WTC11 (cell line): ENCODE data around the gene ISOC2. TPM values are rescaled to one million over a fixed set of nuclear protein-coding genes. Genes with fewer than 3 reads are reported as not detected.

Source experiments
- ATAC-seq: fragments of 200-7000 bp; cut with Tn5 transposase; 2 replicates; pipeline ENCODE4 v1.10.0; 2021; ENCODE audit warnings: mild to moderate bottlenecking, moderate library complexity
- CTCF ChIA-PET: fragments of 300-600 bp; sonication (Branson Sonifier 250); formaldehyde crosslinking; loops from one replicate; lab custom pipeline; 2021; ENCODE audit warnings: antibody characterized with exemption; lab: Charles Lee
- POLR2A ChIA-PET: fragments of 350-600 bp; sonication (Branson Sonifier 250); formaldehyde crosslinking; loops from one replicate; lab custom pipeline; 2021; ENCODE audit warnings: antibody characterized with exemption; lab: Charles Lee
- DNase-seq: peaks from one replicate; pipeline ENCODE4 v3.0.0; 2021; ENCODE audit warnings: low spot score
- H3K27ac Mint-ChIP-seq: 2 replicates; pipeline ENCODE4 v1.8.0; 2021; ENCODE audit warnings: mixed read lengths
- H3K27me3 Mint-ChIP-seq: 2 replicates; pipeline ENCODE4 v1.8.0; 2021; ENCODE audit warnings: low read depth, mild to moderate bottlenecking, moderate library complexity, mixed read lengths
- H3K36me3 Mint-ChIP-seq: 2 replicates; pipeline ENCODE4 v1.8.0; 2021; ENCODE audit warnings: mixed read lengths
- H3K4me1 Mint-ChIP-seq: 2 replicates; pipeline ENCODE4 v1.8.0; 2022; ENCODE audit warnings: mixed read lengths
- H3K4me3 Mint-ChIP-seq: 2 replicates; pipeline ENCODE4 v1.8.0; 2021; ENCODE audit warnings: mild to moderate bottlenecking, moderate library complexity, mixed read lengths
- H3K9me3 Mint-ChIP-seq: 2 replicates; pipeline ENCODE4 v1.8.0; 2021; ENCODE audit warnings: mixed read lengths
- CBFB ChIP-seq: sonication (generic); formaldehyde crosslinking; IDR thresholded peaks from 2 replicates; pipeline ENCODE4 v1.8.1; 2022; ENCODE audit warnings: mild to moderate bottlenecking, low read depth, missing genetic modification reagents
- CDX4 ChIP-seq: fragments of 250-450 bp; sonication (Bioruptor Pico); IDR thresholded peaks from 2 replicates; pipeline ENCODE4 v1.9.0; 2021; ENCODE audit warnings: moderate library complexity, mild to moderate bottlenecking, inconsistent platforms, borderline replicate concordance
- E2F5 ChIP-seq: sonication (generic); formaldehyde crosslinking; IDR thresholded peaks from 2 replicates; pipeline ENCODE4 v1.8.1; 2022; ENCODE audit warnings: mild to moderate bottlenecking, moderate library complexity, missing genetic modification reagents
- EMX1 ChIP-seq: fragments of 250-450 bp; sonication (Bioruptor Pico); IDR thresholded peaks from 2 replicates; pipeline ENCODE4 v1.8.0; 2021; ENCODE audit warnings: mild to moderate bottlenecking
- FOXP4 ChIP-seq: sonication (generic); formaldehyde crosslinking; IDR thresholded peaks from 2 replicates; pipeline ENCODE4 v1.8.0; 2022; ENCODE audit warnings: mild to moderate bottlenecking, missing genetic modification reagents
- JUN ChIP-seq: sonication (generic); formaldehyde crosslinking; IDR thresholded peaks from 2 replicates; pipeline ENCODE4 v1.8.0; 2023; ENCODE audit warnings: mild to moderate bottlenecking, missing genetic modification reagents
- MYBL2 ChIP-seq: sonication (generic); formaldehyde crosslinking; IDR thresholded peaks from 2 replicates; pipeline ENCODE4 v1.8.1; 2023; ENCODE audit warnings: mild to moderate bottlenecking, moderate library complexity, missing genetic modification reagents
- NFATC4 ChIP-seq: fragments of 250-450 bp; sonication (Bioruptor Pico); IDR thresholded peaks from 2 replicates; pipeline ENCODE4 v1.9.0; 2021; ENCODE audit warnings: mild to moderate bottlenecking
- NFE2L1 ChIP-seq: sonication (generic); formaldehyde crosslinking; IDR thresholded peaks from 2 replicates; pipeline ENCODE4 v1.8.1; 2023; ENCODE audit warnings: missing genetic modification reagents
- OVOL2 ChIP-seq: fragments of 250-450 bp; sonication (Bioruptor Pico); IDR thresholded peaks from 2 replicates; pipeline ENCODE4 v1.9.0; 2021; ENCODE audit warnings: mild to moderate bottlenecking, borderline replicate concordance
- PRRX2 ChIP-seq: fragments of 250-450 bp; sonication (Bioruptor Pico); IDR thresholded peaks from 2 replicates; pipeline ENCODE4 v1.8.0; 2021; ENCODE audit warnings: mild to moderate bottlenecking
- SP1 ChIP-seq: sonication (generic); formaldehyde crosslinking; conservative IDR thresholded peaks from 2 replicates; pipeline ENCODE4 v1.8.1; 2022; ENCODE audit warnings: missing genetic modification reagents
- TEAD1 ChIP-seq: sonication (generic); formaldehyde crosslinking; IDR thresholded peaks from 2 replicates; pipeline ENCODE4 v1.8.0; 2022; ENCODE audit warnings: mild to moderate bottlenecking, missing genetic modification reagents
- TEAD4 ChIP-seq: sonication (generic); formaldehyde crosslinking; IDR thresholded peaks from 2 replicates; pipeline ENCODE4 v1.8.0; 2022; ENCODE audit warnings: mild to moderate bottlenecking, missing genetic modification reagents
- TP53 ChIP-seq: sonication (generic); formaldehyde crosslinking; IDR thresholded peaks from 2 replicates; pipeline ENCODE4 v1.8.1; 2023; ENCODE audit warnings: mild to moderate bottlenecking, missing genetic modification reagents
- USF2 ChIP-seq: sonication (generic); formaldehyde crosslinking; IDR thresholded peaks from 2 replicates; pipeline ENCODE4 v1.8.1; 2023; ENCODE audit warnings: mild to moderate bottlenecking, missing genetic modification reagents, moderate library complexity
- ZMAT4 ChIP-seq: fragments of 250-450 bp; sonication (Bioruptor Pico); IDR thresholded peaks from 2 replicates; pipeline ENCODE4 v1.9.0; 2021; ENCODE audit warnings: mild to moderate bottlenecking
- ZNF121 ChIP-seq: sonication (generic); formaldehyde crosslinking; IDR thresholded peaks from 2 replicates; pipeline ENCODE4 v1.8.0; 2023; ENCODE audit warnings: missing genetic modification reagents
- ZNF263 ChIP-seq: sonication (generic); formaldehyde crosslinking; IDR thresholded peaks from 2 replicates; pipeline ENCODE4 v1.8.1; 2022; ENCODE audit warnings: low read depth, mild to moderate bottlenecking, moderate library complexity, missing genetic modification reagents
- total RNA-seq: library from RNA; stranded (reverse); gene quantifications from 3 replicates; pipeline ENCODE4 v1.2.3, GENCODE V29; 2021
- TF ChIP-seq, protein P1 (sequence below): sonication (generic); formaldehyde crosslinking; IDR thresholded peaks from 2 replicates; pipeline ENCODE4 v1.8.0; 2022; ENCODE audit warnings: mild to moderate bottlenecking, missing genetic modification reagents
- TF ChIP-seq, protein P2 (sequence below): sonication (generic); formaldehyde crosslinking; IDR thresholded peaks from 2 replicates; pipeline ENCODE4 v1.8.0; 2023; ENCODE audit warnings: missing genetic modification reagents, mild to moderate bottlenecking, borderline replicate concordance
- TF ChIP-seq, protein P3 (sequence below): fragments of 250-450 bp; sonication (Bioruptor Pico); IDR thresholded peaks from 2 replicates; pipeline ENCODE4 v2.1.2; 2022; ENCODE audit warnings: mild to moderate bottlenecking, moderate library complexity

The ISOC2 gene
- total RNA-seq, 1 experiment from 2014 or later: 96.3 TPM

DNA sequence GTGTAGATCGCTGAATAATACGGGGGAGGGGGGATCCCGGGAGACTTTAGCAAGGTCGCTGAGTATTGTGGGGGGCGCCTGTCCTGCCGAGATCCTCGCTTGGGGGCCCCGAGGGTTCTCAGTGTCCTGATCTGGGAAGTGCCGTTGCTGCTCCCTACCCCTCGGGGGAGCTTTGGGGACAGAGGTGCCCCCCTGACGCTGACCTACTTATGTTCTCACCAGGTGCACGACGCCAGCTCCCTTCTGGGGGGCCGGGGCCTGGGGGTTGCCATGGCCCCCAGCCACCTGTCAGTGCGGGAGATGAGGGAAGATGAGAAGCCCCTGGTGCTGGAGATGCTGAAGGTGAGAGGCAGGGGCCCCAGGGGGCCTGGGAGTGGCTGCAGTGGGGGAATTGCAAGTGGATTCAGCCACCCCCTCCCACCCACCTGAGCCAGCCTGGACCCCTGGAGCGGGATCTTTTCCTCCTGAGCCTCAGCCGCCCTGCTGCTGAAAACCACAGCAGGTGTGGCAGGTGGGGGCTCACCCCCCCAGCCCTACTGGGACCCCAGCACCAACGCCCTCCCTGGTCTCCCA lies 24.1 kb upstream of the ISOC2 start:
- no peak for ATAC-seq
- TF ChIP-seq FOXP4 (CRISPR knock-in tag) (0 out of 2 replicates have a peak, but pooled peaks have one; percentile 29), PRRX2 (CRISPR knock-in tag) (no peak)
- peak overlapping the region; percentile 82 for H3K4me3 Mint-ChIP-seq
- no peak for DNase-seq
- peaks cover 20% of the 10 kb centered on the region for H3K4me1 Mint-ChIP-seq
- H3K27me3 Mint-ChIP-seq: no peaks in the 10 kb centered on the region
- POLR2A ChIA-PET: interaction anchor here (0.5 to 1.3 kb wide), 5 partner anchors 9 to 162 kb away, joined by 3 to 11 read pairs (median 3); partner anchors contain the start of gene ZNF628
- CTCF ChIA-PET: interaction anchor here (1.0 to 13.5 kb wide), 5 partner anchors 9 to 147 kb away, joined by 3 to 96 read pairs (median 4); partner anchors contain the start of gene ISOC2
- H3K27ac Mint-ChIP-seq: peak overlapping the region; percentile 87
- no peaks in the 10 kb centered on the region for H3K36me3 Mint-ChIP-seq
- H3K9me3 Mint-ChIP-seq: no peaks in the 10 kb centered on the region

GRCh38 chr19:55484593-55485438 lies 23.4 kb upstream of the ISOC2 start, which contains the start of gene NAT14:
TSS of gene NAT14 (plus strand) at chr19:55485188. CDS start at chr19:55485709, 521 bp downstream.
- ATAC-seq (peak; percentile 58), DNase-seq (peak; percentile 89)
- Mint-ChIP-seq H3K4me3 (peak within 1 kb of the TSS; percentile 82), H3K27ac (peak within 1 kb of the TSS; percentile 87), H3K4me1 (peaks cover 23% of the 10 kb centered on the region), H3K36me3 (no peaks in the 10 kb centered on the region), H3K27me3 (no peaks in the 10 kb centered on the region), H3K9me3 (no peaks in the 10 kb centered on the region)
- ChIA-PET CTCF (interaction anchor here (0.7 to 13.5 kb wide), 9 partner anchors 10 to 596 kb away, joined by 3 to 96 read pairs (median 4); partner anchors contain the start of genes FIZ1, ISOC2 and U2AF2), POLR2A (interaction anchor here (0.5 to 1.3 kb wide), 5 partner anchors 8 to 163 kb away, joined by 3 to 11 read pairs (median 3); partner anchors contain the start of gene ZNF628)
- TF ChIP-seq EMX1 (CRISPR knock-in tag) (peak; percentile 83; the same call in 1 of the 2 replicates), ZMAT4 (CRISPR knock-in tag) (no peak; the same call in 1 of the 2 replicates), CBFB (CRISPR knock-in tag) (no peak), MYBL2 (CRISPR knock-in tag) (no peak), TP53 (CRISPR knock-in tag) (no peak), NFE2L1 (no peak), TEAD1 (CRISPR knock-in tag) (no peak), ZNF263 (no peak), OVOL2 (CRISPR knock-in tag) (no peak), E2F5 (peak; percentile 30; the same call in 1 of the 2 replicates), NFATC4 (CRISPR knock-in tag) (no peak), JUN (CRISPR knock-in tag) (0 out of 2 replicates have a peak, but pooled peaks have one; percentile 50), USF2 (CRISPR knock-in tag) (no peak), TEAD4 (CRISPR knock-in tag) (no peak), SP1 (CRISPR knock-in tag) (peak; percentile 53; the same call in 1 of the 2 replicates), ZNF121 (no peak), CDX4 (CRISPR knock-in tag) (no peak)
- TF ChIP-seq, protein P1, sequence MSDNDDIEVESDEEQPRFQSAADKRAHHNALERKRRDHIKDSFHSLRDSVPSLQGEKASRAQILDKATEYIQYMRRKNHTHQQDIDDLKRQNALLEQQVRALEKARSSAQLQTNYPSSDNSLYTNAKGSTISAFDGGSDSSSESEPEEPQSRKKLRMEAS (CRISPR knock-in tag): peak; percentile 59; the same call in 1 of the 2 replicates
- TF ChIP-seq, protein P2, sequence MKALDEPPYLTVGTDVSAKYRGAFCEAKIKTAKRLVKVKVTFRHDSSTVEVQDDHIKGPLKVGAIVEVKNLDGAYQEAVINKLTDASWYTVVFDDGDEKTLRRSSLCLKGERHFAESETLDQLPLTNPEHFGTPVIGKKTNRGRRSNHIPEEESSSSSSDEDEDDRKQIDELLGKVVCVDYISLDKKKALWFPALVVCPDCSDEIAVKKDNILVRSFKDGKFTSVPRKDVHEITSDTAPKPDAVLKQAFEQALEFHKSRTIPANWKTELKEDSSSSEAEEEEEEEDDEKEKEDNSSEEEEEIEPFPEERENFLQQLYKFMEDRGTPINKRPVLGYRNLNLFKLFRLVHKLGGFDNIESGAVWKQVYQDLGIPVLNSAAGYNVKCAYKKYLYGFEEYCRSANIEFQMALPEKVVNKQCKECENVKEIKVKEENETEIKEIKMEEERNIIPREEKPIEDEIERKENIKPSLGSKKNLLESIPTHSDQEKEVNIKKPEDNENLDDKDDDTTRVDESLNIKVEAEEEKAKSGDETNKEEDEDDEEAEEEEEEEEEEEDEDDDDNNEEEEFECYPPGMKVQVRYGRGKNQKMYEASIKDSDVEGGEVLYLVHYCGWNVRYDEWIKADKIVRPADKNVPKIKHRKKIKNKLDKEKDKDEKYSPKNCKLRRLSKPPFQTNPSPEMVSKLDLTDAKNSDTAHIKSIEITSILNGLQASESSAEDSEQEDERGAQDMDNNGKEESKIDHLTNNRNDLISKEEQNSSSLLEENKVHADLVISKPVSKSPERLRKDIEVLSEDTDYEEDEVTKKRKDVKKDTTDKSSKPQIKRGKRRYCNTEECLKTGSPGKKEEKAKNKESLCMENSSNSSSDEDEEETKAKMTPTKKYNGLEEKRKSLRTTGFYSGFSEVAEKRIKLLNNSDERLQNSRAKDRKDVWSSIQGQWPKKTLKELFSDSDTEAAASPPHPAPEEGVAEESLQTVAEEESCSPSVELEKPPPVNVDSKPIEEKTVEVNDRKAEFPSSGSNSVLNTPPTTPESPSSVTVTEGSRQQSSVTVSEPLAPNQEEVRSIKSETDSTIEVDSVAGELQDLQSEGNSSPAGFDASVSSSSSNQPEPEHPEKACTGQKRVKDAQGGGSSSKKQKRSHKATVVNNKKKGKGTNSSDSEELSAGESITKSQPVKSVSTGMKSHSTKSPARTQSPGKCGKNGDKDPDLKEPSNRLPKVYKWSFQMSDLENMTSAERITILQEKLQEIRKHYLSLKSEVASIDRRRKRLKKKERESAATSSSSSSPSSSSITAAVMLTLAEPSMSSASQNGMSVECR (CRISPR knock-in tag): 0 out of 2 replicates have a peak, but pooled peaks have one; percentile 68
- TF ChIP-seq, protein P3, sequence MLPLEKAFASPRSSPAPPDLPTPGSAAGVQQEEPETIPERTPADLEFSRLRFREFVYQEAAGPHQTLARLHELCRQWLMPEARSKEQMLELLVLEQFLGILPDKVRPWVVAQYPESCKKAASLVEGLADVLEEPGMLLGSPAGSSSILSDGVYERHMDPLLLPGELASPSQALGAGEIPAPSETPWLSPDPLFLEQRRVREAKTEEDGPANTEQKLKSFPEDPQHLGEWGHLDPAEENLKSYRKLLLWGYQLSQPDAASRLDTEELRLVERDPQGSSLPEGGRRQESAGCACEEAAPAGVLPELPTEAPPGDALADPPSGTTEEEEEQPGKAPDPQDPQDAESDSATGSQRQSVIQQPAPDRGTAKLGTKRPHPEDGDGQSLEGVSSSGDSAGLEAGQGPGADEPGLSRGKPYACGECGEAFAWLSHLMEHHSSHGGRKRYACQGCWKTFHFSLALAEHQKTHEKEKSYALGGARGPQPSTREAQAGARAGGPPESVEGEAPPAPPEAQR (CRISPR knock-in tag): no peak
